EH (cell line): Measurements from ENCODE around the gene ANKRD6.

Source experiments
- DNase-seq: peaks from one replicate; pipeline ENCODE4 v3.0.0-alpha.2; 2015; ENCODE audit warnings: low read depth

The ANKRD6 gene

DNA sequence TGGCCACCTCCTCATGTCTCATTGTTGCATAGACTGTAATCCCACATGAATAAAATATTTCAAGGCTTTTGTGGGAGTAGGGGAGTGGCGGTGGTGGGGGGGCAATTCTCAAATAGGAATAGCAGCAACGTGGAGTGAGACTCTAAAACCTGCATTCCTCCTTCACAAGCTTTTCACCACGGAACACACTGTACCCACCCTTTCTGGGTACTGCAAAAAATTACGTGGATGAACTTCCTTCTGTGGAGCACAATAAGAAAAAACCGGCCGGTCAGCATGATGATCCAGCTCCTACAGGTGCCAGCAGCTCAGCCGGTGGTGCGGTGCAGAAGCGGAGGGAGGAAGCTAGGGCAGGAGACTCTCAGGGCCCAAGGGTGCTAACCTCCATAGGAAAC, 19.9 kb upstream of the ANKRD6 start:
- no peak for DNase-seq

DNA sequence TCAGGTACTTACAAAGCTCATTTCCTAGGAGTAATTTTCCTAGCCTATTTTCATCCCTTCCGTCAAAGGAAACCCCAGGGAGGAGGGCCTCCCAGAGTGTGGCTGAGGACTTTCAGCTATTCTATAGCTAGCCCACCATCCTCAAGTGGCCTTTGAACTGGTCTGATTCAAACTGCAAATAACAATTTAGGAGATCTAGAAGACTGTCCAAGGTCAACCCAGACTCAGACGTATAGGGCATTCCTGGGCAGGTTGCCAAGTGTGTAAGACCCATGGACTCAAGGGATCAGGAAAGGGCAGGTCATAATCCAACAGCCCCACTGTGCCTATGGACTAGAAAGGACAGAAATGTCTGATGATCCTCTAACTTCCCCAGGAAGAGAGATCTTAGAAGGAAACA, 18.7 kb upstream of the ANKRD6 start:
- DNase-seq, result no peak

DNA sequence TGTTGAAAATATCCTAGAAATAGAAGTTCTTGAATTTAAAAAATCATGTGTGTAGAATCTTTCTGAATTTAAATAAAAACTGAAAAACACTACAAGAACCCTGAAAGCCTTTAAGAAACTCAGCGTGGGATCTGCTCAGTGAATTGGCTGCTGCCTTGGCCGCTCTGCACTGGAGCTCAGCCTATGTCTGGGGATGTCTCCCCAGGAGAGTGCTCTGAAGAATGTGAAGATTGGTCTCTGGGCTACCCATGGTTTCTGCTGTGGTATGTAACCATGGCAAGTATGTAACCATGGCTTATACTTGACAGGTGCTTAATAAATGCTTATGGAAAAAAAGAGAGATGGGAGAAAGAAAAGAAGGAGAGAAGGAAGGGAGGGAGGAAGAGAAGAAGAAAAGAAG, 17.8 kb upstream of the ANKRD6 start:
- DNase-seq, result no peak

DNA sequence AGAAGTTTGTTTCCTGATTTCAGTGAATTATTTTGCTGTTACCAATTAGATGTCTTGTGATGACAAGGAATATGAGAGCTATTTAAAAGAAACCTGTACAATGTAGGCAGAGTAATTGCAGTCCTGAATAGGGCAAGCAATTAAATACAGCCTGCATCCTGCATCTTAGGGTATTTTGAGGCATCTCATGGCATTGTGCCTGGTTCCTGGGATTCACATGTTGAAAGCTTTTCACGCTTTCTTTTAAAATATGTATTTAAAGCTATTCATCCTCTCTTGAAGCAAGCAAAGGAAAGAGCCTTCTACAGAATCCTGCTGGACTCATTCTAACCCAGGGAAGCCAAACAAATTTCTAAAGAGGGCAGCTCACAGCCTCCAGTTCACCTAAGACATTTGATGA, 16.2 kb upstream of the ANKRD6 start:
- DNase-seq, result no peak

DNA sequence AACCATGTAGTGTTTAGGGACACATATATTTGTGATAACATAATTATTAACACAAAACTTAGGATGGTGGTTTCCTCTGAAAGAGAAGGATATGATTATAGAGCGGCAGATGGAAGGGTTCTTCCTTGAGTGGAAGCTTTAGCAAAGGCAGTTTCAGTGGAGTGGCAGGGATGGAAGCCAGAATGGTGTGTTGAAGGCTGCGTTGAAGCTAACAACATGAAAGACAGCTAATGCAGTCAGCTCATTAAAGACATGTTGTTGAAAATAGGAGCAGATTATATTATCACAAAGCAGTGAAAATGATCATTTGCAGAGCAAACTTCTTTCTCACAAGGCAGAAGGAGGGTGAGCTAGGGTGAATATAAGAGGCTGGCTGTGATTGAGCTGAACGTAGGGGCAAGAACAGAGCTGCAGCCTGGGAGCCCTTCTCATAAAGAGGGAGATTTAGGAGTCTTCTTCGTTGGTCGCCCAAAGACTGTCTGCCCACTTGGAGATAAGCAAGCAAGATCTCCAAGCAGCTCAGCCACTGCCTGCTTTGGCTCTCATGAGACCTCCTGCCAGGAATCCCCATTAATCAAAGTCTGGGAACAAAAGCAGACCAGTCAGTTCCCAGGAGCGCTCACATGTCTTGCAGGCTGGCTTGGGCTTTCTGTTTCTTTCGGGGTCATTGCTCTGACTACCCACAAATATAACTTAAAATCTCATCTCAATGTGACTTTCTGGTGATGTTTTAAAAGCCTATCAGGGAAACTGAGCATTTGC, 2.6 kb upstream of the ANKRD6 start:
- DNase-seq, result no peak

DNA sequence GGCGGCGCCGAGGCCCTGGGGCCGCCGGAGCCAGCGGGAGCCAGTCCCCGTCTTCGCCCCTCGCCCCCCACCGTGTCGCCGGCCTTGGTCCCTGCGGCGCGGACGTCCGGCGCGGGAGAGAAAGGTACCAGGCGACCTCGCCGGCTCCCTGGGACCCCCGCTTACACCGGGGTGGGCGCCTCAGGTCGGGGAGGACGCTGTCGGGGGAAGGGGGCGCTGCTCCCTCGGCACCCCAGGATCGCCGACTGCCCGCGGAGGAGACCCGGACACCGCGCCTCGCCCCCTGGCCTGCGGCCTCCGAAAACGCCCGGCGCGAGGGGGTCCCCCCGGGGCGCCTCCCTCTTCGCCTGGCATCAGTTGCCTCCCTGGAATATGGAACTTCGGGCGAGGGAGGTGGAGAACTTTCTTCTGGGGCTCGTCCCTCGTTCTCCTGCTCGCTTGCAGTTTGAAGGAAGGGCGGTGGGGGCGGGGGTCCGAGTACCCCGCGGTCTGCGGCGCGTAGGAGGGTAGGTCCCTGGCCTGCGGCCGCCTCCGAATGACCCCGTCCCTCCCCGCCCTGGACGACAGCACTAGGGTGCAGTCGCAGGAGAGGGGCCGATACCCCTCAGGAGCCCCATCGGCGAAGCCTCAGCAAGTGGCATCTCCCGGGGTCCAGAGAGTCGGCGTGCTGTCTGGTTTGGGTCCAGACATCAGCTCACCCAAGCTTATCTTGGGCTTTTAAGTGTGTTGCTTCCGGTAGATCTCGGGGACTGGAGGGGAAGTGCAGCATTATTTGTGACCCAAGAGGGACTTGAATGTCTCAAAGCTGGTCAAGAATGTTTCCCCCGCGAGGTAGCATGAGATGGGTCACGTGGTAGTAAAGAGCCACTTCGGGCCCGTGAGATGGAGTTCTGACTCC, 549 bp downstream of the ANKRD6 start:
- DNase-seq, result no peak

DNA sequence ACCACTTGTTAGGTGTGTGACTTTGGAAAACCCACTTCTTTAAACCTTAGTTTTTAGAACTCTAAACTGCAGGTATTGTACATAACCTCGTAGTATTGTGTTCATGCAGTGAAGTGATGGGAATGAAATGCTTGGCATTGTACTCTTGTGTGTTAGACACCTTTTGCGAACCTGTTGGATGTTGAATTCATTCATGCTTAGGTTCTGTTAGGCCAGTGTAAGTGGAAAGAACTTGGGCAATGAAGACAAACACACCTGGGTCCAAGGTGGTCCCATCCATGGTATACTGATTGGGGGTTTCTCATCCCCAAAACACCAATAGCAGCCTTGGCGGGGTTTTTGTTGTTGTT, 1.2 kb downstream of the ANKRD6 start:
- no peak for DNase-seq

DNA sequence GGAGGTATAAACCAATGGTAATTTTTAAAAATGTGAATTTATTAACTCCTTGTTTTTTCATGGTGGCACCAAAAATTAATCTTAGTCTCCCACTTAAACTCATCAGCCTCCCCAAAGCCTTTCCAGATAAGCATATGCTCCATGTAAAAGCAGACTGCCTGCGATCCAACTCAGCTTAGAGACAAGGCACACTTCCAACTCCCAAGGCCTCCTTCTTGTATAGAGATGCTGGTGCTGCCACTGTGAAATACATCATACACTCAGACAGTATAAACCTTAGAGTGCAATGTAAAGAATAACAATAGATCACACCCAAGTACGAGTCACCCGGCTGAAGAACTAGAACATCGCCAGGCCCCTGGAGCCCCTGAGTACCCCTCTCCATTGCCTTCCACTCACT, 2.0 kb downstream of the ANKRD6 start:
- DNase-seq, result no peak

DNA sequence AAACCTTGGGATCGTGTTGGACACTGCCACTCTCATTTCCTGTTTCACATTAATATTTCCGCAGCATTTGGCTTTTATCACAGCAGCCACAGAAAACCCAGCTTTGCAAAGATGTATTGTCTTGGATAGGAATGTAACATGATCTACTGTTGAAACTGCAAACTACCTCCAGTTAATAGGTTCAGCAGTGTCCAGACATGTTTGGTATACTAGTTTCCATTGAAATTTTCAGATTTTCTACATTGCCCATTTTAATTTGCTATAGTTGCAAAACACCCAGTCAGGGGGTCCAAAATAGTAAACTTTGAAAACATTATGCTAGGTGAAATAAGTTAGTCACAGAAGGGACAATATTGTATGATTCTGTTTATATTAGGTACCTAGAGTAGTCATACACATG, 3.3 kb downstream of the ANKRD6 start:
- no peak for DNase-seq

DNA sequence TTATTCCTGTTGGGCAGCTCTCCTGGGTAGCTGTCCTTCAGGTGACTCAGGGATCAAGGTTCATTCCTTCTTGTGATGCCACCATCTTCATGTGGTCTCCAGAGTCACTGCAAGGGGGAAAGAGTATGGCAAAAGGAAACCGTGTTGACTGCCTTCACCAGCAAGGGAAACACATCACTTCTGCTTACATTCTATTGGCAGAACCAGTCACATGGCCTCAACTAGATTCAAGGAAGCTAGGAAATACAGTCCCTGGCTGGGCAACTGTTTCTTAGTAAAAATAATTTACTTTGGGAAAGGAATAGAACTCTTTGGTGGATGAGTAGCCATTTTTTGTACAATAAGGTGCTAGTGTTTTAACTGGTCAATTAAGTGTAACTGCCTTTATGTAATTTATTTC, 5.3 kb downstream of the ANKRD6 start:
- no peak for DNase-seq

DNA sequence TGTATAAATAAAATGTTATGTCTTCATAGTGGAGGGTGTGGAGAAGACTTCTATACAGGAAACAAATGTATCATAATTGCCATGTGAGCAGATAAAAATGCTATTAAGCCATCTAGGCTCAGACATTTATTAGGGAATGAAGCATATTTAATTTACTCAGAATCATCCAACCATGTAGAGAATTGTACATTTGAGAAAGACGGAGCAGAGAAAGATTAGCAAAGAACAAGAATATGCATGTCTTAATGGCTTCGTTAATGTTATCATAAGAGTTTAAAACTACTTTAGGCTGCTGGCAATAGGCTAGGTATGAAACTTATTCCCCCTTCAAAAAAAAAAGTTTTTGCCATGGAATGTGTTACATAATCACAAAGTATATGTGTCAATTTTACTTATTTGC, 6.1 kb downstream of the ANKRD6 start:
- no peak for DNase-seq

DNA sequence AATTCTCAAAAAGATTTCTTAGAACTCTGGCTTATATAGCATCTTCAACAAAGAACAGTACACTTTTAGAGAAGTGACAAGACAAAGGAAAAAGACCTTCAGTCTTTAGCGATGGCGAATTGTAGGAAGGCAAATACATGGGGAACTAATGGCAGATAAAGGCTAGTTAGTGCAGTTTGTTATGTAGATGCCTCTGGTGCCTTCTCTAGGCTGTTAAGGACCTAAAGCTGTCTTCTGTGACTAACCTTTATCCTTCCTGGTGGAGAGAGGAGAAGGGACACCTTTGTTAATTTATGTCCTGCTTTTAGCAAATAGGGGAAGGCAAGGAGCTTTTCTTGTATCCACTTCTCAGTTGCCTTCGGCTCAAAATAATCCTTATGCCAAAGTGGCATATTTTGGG, 7.2 kb downstream of the ANKRD6 start:
- DNase-seq, result no peak

DNA sequence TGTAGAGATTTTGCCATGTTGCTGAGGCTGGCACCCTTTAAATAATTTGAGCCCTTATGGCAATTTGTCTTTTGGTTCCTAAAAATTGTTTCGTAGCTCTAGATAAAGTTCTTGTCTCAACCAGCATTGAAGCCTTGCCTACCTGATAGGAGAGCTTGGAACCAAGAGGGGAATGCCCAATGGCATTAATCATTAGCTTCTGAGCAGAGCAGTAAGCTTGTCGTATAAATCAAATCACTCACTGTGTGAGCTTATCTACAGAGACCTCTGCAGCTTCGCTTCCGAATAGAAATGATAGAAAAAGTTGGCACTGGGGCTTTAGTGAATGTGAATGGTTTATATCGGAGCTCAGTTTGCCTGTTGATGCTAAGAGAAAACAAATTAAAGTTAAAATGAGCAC, 10.7 kb downstream of the ANKRD6 start:
- DNase-seq, result no peak

DNA sequence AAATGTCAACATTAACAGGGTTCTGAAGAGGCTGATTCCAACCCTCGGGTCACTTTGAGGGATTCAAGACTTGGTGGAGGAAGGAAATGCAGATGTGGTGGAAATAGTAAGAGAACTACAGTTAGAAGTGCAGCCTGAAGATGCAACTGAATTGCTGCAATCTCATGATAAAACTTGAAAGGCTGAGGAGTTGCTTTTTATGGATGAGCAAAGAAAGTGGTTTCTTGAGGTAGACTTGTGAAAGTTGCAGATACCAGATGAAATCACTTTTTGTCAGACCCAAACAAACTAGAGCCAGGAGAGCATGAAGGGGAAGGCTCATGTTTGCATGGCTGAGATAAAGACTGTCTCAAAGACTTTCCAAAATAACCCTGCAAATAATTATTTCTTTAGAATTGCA, 16.2 kb downstream of the ANKRD6 start:
- no peak for DNase-seq

DNA sequence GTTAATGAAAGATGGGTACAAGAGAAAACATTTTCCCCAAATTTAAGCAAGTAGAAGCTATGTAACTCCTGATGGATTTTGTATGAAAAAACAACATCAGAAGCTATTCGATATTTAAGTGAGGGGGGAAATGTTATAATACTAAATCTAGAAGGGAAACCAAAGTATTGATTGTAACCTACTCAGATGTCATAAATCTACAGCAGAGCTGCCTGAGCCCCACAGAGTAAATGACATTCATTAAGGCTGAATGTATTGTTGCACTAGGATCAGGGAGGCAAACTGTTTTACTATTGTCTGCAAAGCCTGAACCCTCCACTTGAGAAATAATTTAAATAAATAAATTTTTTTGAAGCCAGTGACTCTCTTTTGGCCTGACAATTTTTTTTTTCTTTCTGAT, 19.3 kb downstream of the ANKRD6 start:
- DNase-seq, result no peak

DNA sequence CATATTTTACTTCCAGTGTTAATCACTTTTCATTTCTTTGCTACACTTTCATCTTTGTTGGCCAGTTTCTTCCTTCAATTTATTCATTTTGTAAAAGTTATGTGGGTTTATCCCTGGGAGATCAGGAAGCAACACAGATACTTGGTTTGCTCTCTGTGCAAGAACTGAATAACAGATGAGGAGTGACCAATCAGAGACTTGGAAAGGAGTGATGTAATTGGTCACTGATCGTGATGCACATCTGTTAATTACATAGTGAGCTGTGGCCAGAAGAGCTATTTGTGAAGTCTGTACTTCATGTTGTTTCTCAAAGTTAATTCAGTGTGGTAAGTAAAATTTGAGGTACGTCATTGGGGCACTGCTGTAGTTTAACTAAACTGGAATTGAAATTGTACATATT, 21.3 kb downstream of the ANKRD6 start:
- no peak for DNase-seq

DNA sequence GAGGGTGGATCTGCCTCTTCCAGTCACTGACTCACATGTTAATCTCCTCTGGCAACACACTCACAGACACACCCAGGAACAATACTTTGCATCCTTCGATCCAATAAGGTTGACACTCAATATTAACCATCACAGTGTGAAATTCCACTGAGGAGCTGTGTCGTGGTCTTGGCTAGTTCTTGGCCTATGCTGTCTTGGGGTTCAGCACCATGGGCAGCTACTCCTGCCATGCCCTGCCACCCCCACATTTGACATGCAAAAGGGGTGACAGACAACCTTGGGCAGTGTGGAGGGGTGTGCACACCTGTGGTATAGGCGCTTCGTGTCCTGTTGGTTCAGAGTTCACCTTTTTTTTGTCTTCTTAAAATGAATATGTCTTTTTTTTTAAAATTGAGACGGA, 25.8 kb downstream of the ANKRD6 start:
- no peak for DNase-seq

DNA sequence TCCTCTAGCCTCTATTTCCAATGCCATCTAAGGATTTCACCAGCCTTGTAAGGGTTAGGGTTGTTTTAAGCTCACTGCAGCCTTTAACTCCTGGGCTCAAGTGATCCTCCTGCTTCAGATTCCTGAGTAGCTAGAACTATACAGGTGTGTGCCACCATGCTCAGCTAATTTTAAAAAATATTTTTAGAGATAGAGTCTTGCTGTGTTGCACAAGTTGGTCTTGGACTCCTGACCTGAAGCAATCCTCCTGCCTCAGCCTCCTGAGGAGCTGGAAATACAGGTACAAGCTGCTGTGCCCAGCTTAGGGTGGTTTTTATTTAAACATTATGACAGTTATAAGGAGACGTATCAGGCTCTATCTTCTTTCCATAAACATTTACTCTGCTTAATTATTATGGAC, 26.5 kb downstream of the ANKRD6 start:
- DNase-seq, result no peak

DNA sequence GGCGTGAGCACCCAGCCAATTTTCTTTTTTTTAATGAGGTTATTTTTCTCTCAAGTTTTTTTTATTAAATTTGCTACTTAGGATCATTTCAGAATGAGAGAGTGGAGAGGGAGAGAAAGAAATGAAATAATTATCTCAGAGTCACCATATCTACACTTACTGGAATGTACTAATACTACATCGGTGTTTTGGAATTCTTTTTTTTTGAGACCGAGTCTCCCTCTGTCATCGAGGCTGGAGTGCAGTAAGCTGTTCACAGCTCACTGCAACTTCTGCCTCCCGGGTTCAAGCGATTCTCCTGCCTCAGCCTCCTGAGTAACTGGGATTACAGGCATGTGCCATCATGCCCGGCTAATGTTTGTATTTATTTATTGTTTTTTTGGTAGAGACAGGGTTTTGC, 27.8 kb downstream of the ANKRD6 start:
- no peak for DNase-seq

DNA sequence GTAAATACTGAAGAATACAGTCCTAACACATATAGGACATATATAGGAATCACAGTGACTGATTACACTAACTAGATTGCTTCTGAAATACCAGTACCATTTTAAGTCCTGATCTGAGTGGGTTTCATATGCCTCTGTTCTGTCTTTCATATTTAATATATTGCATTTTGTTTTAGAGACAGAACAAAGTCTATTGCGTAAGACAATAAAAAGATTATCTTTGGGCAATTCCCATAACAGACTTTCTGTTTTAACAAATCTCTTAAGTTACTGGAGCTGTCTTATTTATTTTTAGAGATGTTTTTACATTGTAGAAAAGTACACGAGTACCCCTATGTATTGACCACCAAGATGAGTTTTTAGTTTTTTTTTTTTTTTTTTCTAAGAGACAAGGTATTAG, 29.6 kb downstream of the ANKRD6 start:
- no peak for DNase-seq

DNA sequence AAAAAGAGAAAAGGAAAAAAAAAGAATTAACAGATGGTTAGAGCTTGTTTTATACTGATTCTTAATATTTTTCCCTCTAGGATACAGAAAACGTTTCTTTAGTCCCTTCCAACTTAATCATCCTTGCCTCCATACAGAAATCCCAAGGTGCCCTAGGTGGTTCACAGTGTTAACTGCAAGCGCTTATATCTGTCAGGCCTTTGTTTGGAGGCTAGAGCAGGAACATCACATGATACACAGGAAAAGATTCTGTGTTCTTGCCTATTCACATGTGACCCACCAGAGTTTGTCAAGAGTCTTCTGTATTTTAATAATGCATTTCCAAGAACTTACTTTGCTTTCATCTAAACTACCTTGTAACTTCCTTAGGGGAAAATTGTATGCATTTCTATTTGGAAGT, 31.3 kb downstream of the ANKRD6 start:
- no peak for DNase-seq

DNA sequence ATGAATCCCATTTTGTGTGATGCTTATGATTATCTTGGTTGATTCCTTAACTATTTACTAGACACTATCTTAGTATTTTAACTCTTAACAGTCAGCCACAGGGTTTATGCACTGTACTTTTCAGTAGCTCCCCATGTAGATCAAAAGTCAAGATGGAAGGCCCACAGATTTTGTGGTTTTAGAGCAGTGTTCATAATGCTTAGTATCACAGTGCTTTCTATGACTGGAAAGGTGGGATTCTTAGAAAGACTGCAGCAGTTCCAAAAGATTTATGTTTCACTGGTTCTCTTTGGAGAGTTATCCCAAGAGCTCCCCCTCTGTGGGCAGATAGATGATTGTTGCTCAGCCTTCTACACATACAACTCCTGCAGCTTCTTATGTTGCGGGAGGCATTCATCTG, 34.5 kb downstream of the ANKRD6 start:
- DNase-seq, result no peak

DNA sequence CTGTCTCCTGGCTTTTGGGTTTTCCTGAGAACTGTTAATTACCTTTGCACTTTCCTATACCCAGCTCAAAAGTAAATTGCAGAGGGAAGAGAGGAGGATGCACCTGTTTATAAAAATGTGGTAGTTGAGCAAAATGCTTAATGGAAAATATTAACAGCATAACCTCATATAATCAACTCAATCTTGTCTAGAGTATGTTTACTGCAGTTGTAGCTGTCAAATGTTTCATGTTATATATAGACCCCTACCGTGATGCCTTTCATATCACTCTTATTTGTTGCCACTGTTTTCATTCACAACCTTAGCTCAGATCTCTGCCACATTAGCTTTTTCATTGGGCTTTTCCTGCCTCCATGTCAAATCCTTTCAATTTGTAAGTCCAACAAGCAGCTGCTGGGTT, 36.0 kb downstream of the ANKRD6 start:
- no peak for DNase-seq
